Liver (tissue), 9 donors: Measurements from ENCODE around the gene CERT1. TPM values are rescaled to one million over a fixed set of nuclear protein-coding genes. Genes with fewer than 3 reads are reported as not detected.

ENCODE experiments used
- DNase-seq: peaks from one replicate; pipeline ENCODE4 v3.0.0-alpha.2; 2017; ENCODE audit warnings: low spot score
- H3K27ac ChIP-seq, 2 donors: one replicate each; pipeline ENCODE4 v1.7.0; 2013; ENCODE audit warnings: inconsistent platforms in 2 of 2, low read length in 2 of 2, control low read depth in 1 of 2, low read depth in 1 of 2, mild to moderate bottlenecking in 1 of 2
- H3K27me3 ChIP-seq, 4 donors: one replicate each; pipeline versions ENCODE4 v1.6.1 to v1.7.0; 2013; ENCODE audit warnings: low read length in 3 of 4, inconsistent platforms in 1 of 4, mild to moderate bottlenecking in 1 of 4, moderate library complexity in 1 of 4; ENCODE audit not compliant: control insufficient read depth in 4 of 4, insufficient read depth in 4 of 4
- H3K36me3 ChIP-seq, 4 donors: one replicate each; pipeline versions ENCODE4 v1.6.1 to v1.7.0; 2013; ENCODE audit warnings: low read length in 3 of 4, mild to moderate bottlenecking in 3 of 4, low read depth in 1 of 4, moderate library complexity in 1 of 4; ENCODE audit not compliant: control insufficient read depth in 4 of 4, insufficient read depth in 3 of 4
- H3K4me1 ChIP-seq, 4 donors: one replicate each; pipeline versions ENCODE4 v1.6.1 to v1.7.0; 2013; ENCODE audit warnings: low read length in 3 of 4, mild to moderate bottlenecking in 3 of 4, moderate library complexity in 1 of 4; ENCODE audit not compliant: control insufficient read depth in 4 of 4, insufficient read depth in 4 of 4
- H3K4me3 ChIP-seq, 3 donors: one replicate each; pipeline versions ENCODE4 v1.6.1 to v1.7.0; 2013; ENCODE audit warnings: low read length in 3 of 3, control low read depth in 1 of 3, low read depth in 1 of 3, mild to moderate bottlenecking in 1 of 3
- H3K9ac ChIP-seq, 2 donors: one replicate each; pipeline ENCODE4 v1.7.0; 2013; ENCODE audit warnings: low read length in 2 of 2, mild to moderate bottlenecking in 2 of 2, moderate library complexity in 2 of 2, control low read depth in 1 of 2, low read depth in 1 of 2
- H3K9me3 ChIP-seq, 4 donors: one replicate each; pipeline versions ENCODE4 v1.6.1 to v1.7.0; 2013; ENCODE audit warnings: low read length in 3 of 4; ENCODE audit not compliant: control insufficient read depth in 4 of 4
- CTCF ChIP-seq: fragments of 150-350 bp; IDR thresholded peaks from 2 replicates; pipeline ENCODE4 v1.5.1; 2017; ENCODE audit warnings: improper control_type of control experiment, low read depth, low read length; ENCODE audit not compliant: missing input control
- EGR1 ChIP-seq, 2 donors: IDR thresholded peaks; 2 replicates each; pipeline ENCODE4 v1.6.1; 2016 to 2018; ENCODE audit warnings: antibody characterized with exemption in 2 of 2, low read depth in 2 of 2
- FOXA1 ChIP-seq: IDR thresholded peaks from 2 replicates; pipeline ENCODE4 v1.6.1; 2016; ENCODE audit warnings: antibody characterized with exemption
- FOXA2 ChIP-seq: IDR thresholded peaks from 2 replicates; pipeline ENCODE4 v1.6.1; 2016; ENCODE audit warnings: antibody characterized with exemption
- GABPA ChIP-seq, 2 donors: IDR thresholded peaks in 1 of 2; conservative IDR thresholded peaks in 1 of 2; 2 replicates each; pipeline ENCODE4 v1.6.1; 2016; ENCODE audit warnings: antibody characterized with exemption in 2 of 2, mild to moderate bottlenecking in 1 of 2, moderate library complexity in 1 of 2
- HNF4A ChIP-seq, 2 donors: conservative IDR thresholded peaks; 2 replicates each; pipeline ENCODE4 v1.6.1; 2016; ENCODE audit warnings: antibody characterized with exemption in 2 of 2, mild to moderate bottlenecking in 2 of 2
- HNF4G ChIP-seq: IDR thresholded peaks from 2 replicates; pipeline ENCODE4 v1.6.1; 2016; ENCODE audit warnings: antibody characterized with exemption
- JUND ChIP-seq, 2 donors: IDR thresholded peaks; 2 replicates each; pipeline ENCODE4 v1.6.1; 2016; ENCODE audit warnings: antibody characterized with exemption in 2 of 2
- NR2F2 ChIP-seq: IDR thresholded peaks from 2 replicates; pipeline ENCODE4 v1.6.1; 2016; ENCODE audit warnings: antibody characterized with exemption
- RAD21 ChIP-seq, 2 donors: IDR thresholded peaks; 2 replicates each; pipeline ENCODE4 v1.6.1; 2016; ENCODE audit warnings: antibody characterized with exemption in 2 of 2, mild to moderate bottlenecking in 2 of 2
- RXRA ChIP-seq, 2 donors: IDR thresholded peaks; 2 replicates each; pipeline ENCODE4 v1.6.1; 2017 to 2018; ENCODE audit warnings: antibody characterized with exemption in 2 of 2, mild to moderate bottlenecking in 1 of 2
- SP1 ChIP-seq: IDR thresholded peaks from 2 replicates; pipeline ENCODE4 v1.6.1; 2018; ENCODE audit warnings: antibody characterized with exemption, mild to moderate bottlenecking
- TAF1 ChIP-seq: conservative IDR thresholded peaks from 2 replicates; pipeline ENCODE4 v1.6.1; 2016; ENCODE audit warnings: antibody characterized with exemption, mild to moderate bottlenecking
- WGBS: extraction: QIAGEN DNeasy Blood & Tissue Kit; methylation state at CpG from one replicate; pipeline ENCODE4 v1.1.7; 2013; 5-methylcytosine and 5-hydroxymethylcytosine counted together
- polyA plus RNA-seq, 2 donors: library from polyadenylated mRNA; stranded (reverse) in 1 of 2; unstranded in 1 of 2; fragments of 200-250 nt in 1 of 2; fragments of >200 nt in 1 of 2; fragmentation: Nextera tagmentation in 1 of 2; extraction: Ambion mirVana in 1 of 2; gene quantifications; one replicate each; pipeline versions ENCODE4 v1.2.1 to v1.2.3, GENCODE V29; 2013 to 2015
- total RNA-seq, 2 donors: library from RNA; depleted of rRNA; stranded (reverse); fragments of >200 nt; gene quantifications; one replicate each; pipeline ENCODE4 v1.2.3, GENCODE V29; 2014
- TF ChIP-seq, protein P1 (sequence below): IDR thresholded peaks from 2 replicates; pipeline ENCODE4 v1.6.1; 2016; ENCODE audit warnings: antibody characterized with exemption
- TF ChIP-seq, protein P2 (sequence below): IDR thresholded peaks from 2 replicates; pipeline ENCODE4 v1.6.1; 2016; ENCODE audit warnings: antibody characterized with exemption, mild to moderate bottlenecking
- TF ChIP-seq, protein P3 (sequence below): IDR thresholded peaks from 2 replicates; pipeline ENCODE4 v1.6.1; 2016; ENCODE audit warnings: antibody characterized with exemption
- donor health status: healthy.
- donor health status: healthy.
- donor health status: healthy.
- donor health status: healthy.
- donor health status: healthy.

The CERT1 gene
- total and polyA plus RNA-seq, 4 donors: 11.4 to 25.1 (median 16.8) TPM

GRCh38 chr5:75525344-75525743 lies 13.9 kb upstream of the CERT1 start (continued):
- TF ChIP-seq, protein P1, sequence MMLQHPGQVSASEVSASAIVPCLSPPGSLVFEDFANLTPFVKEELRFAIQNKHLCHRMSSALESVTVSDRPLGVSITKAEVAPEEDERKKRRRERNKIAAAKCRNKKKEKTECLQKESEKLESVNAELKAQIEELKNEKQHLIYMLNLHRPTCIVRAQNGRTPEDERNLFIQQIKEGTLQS: no peak
- TF ChIP-seq RXRA (IDR thresholded peaks at IDR 0.05): no peak

GRCh38 chr5:75524591-75524990 lies 13.2 kb upstream of the CERT1 start:
- Histone ChIP-seq H3K9me3 (no peaks in the 10 kb centered on the region), H3K4me3 (no peak overlapping the region), H3K27me3 (no peaks in the 10 kb centered on the region), H3K4me1 (no peaks in the 10 kb centered on the region), H3K36me3 (no peaks in the 10 kb centered on the region), H3K9ac (no peak overlapping the region), H3K27ac (no peak overlapping the region)
- WGBS: 94% methylated on average over 1 of the region's 1 CpG
- no peak for DNase-seq
- TF ChIP-seq CTCF (no peak), RAD21 (IDR thresholded peaks at IDR 0.05) (no peak), NR2F2 (no peak), GABPA (IDR thresholded peaks at IDR 0.05 in 1 of 2, conservative IDR thresholded peaks at IDR 0.05 in 1 of 2) (no peak), RXRA (IDR thresholded peaks at IDR 0.05) (no peak), SP1 (no peak), EGR1 (IDR thresholded peaks at IDR 0.05; ENCODE audit: low read depth in 2 of 2) (no peak), FOXA1 (no peak), HNF4A (conservative IDR thresholded peaks at IDR 0.05) (no peak), HNF4G (no peak), FOXA2 (no peak), TAF1 (no peak), JUND (IDR thresholded peaks at IDR 0.05) (no peak)
- TF ChIP-seq, protein P1: no peak
- TF ChIP-seq, protein P2, sequence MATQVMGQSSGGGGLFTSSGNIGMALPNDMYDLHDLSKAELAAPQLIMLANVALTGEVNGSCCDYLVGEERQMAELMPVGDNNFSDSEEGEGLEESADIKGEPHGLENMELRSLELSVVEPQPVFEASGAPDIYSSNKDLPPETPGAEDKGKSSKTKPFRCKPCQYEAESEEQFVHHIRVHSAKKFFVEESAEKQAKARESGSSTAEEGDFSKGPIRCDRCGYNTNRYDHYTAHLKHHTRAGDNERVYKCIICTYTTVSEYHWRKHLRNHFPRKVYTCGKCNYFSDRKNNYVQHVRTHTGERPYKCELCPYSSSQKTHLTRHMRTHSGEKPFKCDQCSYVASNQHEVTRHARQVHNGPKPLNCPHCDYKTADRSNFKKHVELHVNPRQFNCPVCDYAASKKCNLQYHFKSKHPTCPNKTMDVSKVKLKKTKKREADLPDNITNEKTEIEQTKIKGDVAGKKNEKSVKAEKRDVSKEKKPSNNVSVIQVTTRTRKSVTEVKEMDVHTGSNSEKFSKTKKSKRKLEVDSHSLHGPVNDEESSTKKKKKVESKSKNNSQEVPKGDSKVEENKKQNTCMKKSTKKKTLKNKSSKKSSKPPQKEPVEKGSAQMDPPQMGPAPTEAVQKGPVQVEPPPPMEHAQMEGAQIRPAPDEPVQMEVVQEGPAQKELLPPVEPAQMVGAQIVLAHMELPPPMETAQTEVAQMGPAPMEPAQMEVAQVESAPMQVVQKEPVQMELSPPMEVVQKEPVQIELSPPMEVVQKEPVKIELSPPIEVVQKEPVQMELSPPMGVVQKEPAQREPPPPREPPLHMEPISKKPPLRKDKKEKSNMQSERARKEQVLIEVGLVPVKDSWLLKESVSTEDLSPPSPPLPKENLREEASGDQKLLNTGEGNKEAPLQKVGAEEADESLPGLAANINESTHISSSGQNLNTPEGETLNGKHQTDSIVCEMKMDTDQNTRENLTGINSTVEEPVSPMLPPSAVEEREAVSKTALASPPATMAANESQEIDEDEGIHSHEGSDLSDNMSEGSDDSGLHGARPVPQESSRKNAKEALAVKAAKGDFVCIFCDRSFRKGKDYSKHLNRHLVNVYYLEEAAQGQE: no peak
- TF ChIP-seq, protein P3, sequence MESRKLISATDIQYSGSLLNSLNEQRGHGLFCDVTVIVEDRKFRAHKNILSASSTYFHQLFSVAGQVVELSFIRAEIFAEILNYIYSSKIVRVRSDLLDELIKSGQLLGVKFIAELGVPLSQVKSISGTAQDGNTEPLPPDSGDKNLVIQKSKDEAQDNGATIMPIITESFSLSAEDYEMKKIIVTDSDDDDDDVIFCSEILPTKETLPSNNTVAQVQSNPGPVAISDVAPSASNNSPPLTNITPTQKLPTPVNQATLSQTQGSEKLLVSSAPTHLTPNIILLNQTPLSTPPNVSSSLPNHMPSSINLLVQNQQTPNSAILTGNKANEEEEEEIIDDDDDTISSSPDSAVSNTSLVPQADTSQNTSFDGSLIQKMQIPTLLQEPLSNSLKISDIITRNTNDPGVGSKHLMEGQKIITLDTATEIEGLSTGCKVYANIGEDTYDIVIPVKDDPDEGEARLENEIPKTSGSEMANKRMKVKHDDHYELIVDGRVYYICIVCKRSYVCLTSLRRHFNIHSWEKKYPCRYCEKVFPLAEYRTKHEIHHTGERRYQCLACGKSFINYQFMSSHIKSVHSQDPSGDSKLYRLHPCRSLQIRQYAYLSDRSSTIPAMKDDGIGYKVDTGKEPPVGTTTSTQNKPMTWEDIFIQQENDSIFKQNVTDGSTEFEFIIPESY: no peak
